C4-2B (cell line): ENCODE data around the gene KRT17.
"Not testable (repeated sequence)": the region's sequence is repeated elsewhere in the genome, so short reads cannot be mapped to it uniquely, and the experiment has no call there.

Source experiments
- H3K27ac ChIP-seq: fragments of 450-650 bp; 2 replicates; pipeline ENCODE4 v1.5.1; 2017
- CTCF ChIP-seq: fragments of 450-650 bp; conservative IDR thresholded peaks from 2 replicates; pipeline ENCODE4 v1.5.1; 2017; ENCODE audit warnings: mild to moderate bottlenecking
- ZFX ChIP-seq: fragments of 450-650 bp; IDR thresholded peaks from 2 replicates; pipeline ENCODE4 v1.6.1; 2017

KRT17 gene

DNA sequence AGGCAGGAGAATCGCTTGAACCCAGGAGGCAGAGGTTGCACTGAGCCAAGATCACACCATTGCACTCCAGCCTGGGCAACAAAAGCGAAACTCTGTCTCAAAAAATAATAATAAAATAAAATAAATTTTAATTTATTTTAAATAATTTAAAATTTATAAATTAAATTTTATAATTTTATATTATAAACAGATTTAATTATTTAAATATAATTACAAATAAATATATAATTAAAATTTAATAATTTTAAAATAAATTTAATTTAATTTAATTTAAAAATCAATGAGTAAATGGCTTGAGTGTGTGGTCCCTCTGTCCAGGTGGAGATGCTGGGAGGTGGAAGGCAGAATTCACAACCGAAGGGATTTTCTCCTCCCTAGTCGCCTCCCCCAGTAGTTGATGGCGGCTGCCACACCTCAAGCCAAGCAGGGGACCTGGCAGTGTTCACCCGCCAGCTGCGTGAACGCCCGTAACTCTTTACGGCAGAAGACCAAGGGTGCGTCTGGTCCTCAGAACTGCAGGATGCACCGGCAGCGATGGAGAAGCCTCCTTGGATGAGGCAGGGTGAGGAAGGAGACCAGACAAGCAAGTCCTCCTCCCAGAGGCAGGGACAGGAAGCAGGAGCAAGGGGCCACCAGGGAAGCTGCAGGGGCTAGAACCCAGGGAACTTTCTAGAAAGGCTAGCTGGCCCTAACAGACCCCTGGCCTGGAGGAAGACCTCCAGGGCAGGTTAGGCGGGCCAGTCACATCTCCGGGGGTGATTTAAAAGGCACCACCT, 22.9 kb upstream of the KRT17 start:
- no peak for TF ChIP-seq ZFX
- TF ChIP-seq CTCF, result no peak
- peak overlapping the region; percentile 5; the same call in 1 of the 2 replicates for H3K27ac ChIP-seq

DNA sequence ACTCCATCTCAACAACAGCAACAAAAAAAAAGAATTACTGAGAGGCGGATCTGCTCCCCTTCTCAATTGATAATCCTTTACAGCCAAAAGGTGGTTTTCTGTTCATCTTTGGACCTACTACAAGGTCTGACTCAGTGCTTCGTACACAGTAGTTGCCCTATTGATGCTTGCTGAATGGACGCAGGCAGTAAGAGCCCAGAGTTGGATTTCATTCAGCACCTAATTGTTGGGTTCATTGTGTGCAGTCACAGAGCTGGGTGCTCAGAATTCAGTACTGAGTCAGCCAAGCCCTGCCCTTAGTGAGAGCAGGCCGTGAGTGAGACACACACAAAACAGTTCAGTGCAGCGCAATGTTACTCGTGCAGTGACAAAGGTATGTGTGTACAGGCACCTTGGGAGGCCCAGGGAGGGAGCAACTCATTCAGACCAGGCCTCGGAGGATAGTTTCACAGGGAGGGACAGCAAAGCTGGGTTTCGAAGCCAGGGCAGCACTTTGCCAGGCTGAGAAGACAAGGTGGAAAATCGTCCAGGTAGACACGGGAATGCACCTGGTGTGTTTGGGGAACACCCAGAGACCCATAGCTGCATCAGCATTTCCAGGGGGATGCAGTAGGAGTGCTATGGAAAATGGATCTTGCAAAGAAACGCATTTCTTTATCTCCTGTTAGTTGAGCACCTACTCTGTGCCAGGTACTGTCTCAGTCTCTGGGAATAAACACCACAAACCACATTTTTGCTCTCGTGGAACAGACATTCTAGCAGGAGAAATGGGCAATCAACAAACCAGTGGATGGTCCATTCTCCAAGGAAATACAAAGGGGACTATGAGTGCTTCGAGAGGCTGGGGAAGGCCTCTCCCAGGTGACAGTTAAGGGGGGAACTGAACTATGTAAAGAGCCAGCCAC, 18.1 kb upstream of the KRT17 start:
- H3K27ac ChIP-seq, result no peak overlapping the region

DNA sequence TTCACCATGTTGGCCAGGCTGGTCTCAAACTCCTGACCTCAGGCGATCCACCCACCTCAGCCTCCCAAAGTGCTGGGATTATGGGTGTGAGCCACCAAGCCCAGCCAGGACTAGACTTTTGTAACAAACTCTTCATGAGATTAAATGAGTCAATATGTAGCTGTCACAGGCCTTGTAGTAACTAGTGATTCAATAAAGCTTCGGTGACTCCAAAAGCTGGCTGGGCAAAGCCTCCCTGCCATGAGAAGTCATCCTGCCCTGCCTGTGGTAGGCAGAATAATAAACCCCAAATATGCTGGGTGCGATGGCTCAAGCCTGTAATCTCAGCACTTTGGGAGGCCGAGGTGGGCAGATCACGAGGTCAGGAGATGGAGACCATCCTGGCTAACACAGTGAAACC, 16.2 kb upstream of the KRT17 start:
- not testable (repeated sequence) for H3K27ac ChIP-seq

More for the DNA sequence above, 18.1 kb upstream of the KRT17 start:
- TF ChIP-seq ZFX, result no peak
- no peak for TF ChIP-seq CTCF

- no peak overlapping the region for H3K27ac ChIP-seq
- TF ChIP-seq ZFX (no peak), CTCF (no peak)
Measured at GRCh38 chr17:41639492-41640473, 15.4 kb upstream of the KRT17 start.

GRCh38 chr17:41638941-41639340, 14.6 kb upstream of the KRT17 start:
- no peak for TF ChIP-seq CTCF
- TF ChIP-seq ZFX, result no peak
- H3K27ac ChIP-seq, result no peak overlapping the region

DNA sequence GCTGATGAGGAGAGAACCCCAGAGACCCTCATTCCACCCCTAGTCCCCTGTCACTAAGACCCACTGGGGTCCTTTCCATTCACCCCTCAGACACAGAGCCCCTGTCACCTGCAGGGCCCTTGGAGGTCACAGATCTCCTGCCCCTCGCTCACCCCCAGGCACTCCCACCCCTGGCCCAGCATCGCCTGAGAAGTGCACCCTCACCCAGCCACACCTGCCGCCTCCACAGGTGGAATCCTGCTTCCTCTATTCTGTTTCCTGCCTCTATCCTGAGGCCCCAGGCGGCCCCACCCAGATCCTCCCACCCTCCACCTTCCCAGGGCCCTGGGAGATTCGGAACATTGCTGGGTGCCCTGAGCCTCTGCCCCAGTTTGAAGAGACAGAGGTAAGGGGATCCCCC, 13.8 kb upstream of the KRT17 start:
- no peak overlapping the region for H3K27ac ChIP-seq
- no peak for TF ChIP-seq CTCF
- TF ChIP-seq ZFX, result no peak

DNA sequence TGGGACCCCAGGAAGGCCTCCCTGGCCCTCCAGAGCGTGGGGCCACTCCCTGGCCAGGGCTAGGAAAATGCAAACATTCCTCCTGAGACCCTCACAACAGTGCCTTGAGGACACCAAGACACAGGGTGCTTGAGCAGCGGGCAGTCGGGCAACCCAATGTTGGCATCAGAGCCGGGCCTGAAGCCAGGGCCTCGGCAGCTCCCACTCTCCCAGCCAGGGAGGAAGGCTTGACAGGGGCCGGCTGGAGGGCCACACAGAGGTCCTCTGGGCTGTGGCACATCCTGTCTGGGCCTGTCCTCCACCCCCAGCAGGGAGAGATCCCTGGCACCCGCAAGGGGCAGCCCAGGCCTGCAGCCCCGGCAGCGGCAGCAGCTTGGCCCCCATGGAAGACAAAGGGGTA, 12.3 kb upstream of the KRT17 start:
- no peak for TF ChIP-seq ZFX
- TF ChIP-seq CTCF, result no peak
- H3K27ac ChIP-seq, result no peak overlapping the region
